A549 (cell line): ENCODE measurements around the gene TRAPPC5. TPM values are rescaled to one million over a fixed set of nuclear protein-coding genes. Genes with fewer than 3 reads are reported as not detected.

Experiments used
- ATAC-seq, 2 experiments: fragments of 200-7000 bp in 1 of 2; fragments of >200 bp in 1 of 2; cut with Nextera tagmentation in 1 of 2; cut with Tn5 transposase in 1 of 2; 3 replicates each; pipeline versions ENCODE4 v1.8.0 to v1.9.1; 2018 to 2020; ENCODE audit warnings: mild to moderate bottlenecking in 1 of 2, moderate library complexity in 1 of 2
- CTCF ChIA-PET: fragments of 300-600 bp; sonication (Branson Sonifier 250); formaldehyde crosslinking; extraction: SDS; loops from one replicate; lab custom pipeline; 2021; ENCODE audit warnings: antibody characterized with exemption, inconsistent platforms; lab: Yijun Ruan, JAX
- POLR2A ChIA-PET: fragments of 350-600 bp; formaldehyde crosslinking; extraction: SDS; loops from one replicate; lab custom pipeline; 2021; ENCODE audit warnings: antibody characterized with exemption, inconsistent platforms; lab: Yijun Ruan, JAX
- DNase-seq, 2 experiments: peaks; one replicate each; pipeline versions ENCODE4 v3.0.0 to v3.0.0-alpha.2; 2011 to 2016; ENCODE audit warnings: low read depth in 1 of 2, low spot score in 1 of 2
- FAIRE-seq: peaks from 2 replicates; lab custom pipeline; 2011; peaks lifted over from hg19 to GRCh38; lab: Jason Lieb, UNC
- H3K27ac ChIP-seq, 2 experiments: fragments of >200 bp; sonication (Bioruptor Twin); formaldehyde crosslinking; 3 replicates each; pipeline ENCODE4 v1.5.1; 2016 to 2017
- H3K4me1 ChIP-seq: fragments of >200 bp; sonication (Bioruptor Twin); formaldehyde crosslinking; 3 replicates; pipeline ENCODE4 v1.6.1; 2016
- H3K4me2 ChIP-seq: fragments of >200 bp; sonication (Bioruptor Twin); formaldehyde crosslinking; 3 replicates; pipeline ENCODE4 v1.6.1; 2016
- H3K4me3 ChIP-seq: fragments of >200 bp; sonication (Bioruptor Twin); formaldehyde crosslinking; 3 replicates; pipeline ENCODE4 v1.5.1; 2016
- H3K9me3 ChIP-seq: fragments of >200 bp; sonication (Bioruptor Twin); formaldehyde crosslinking; 3 replicates; pipeline ENCODE4 v1.6.1; 2016
- CBX2 ChIP-seq: fragments of 200-600 bp; sonication (generic); IDR thresholded peaks from 2 replicates; pipeline ENCODE4 v1.6.1; 2016; ENCODE audit warnings: low read depth, mild to moderate bottlenecking, borderline replicate concordance
- EP300 ChIP-seq, 2 experiments: fragments of >200 bp; sonication (Bioruptor Twin); formaldehyde crosslinking; IDR thresholded peaks; 2 replicates in 1 of 2; 3 replicates in 1 of 2; pipeline ENCODE4 v1.6.1; 2016 to 2017
- FOSB ChIP-seq: fragments of 250-450 bp; sonication (Bioruptor Pico); IDR thresholded peaks from 2 replicates; pipeline ENCODE4 v1.5.0; 2020; ENCODE audit warnings: mild to moderate bottlenecking, moderate library complexity
- HEYL ChIP-seq: fragments of 250-450 bp; sonication (Bioruptor Pico); IDR thresholded peaks from 2 replicates; pipeline ENCODE4 v1.8.0; 2021; ENCODE audit warnings: mild to moderate bottlenecking, moderate library complexity
- HOXA7 ChIP-seq: fragments of 250-450 bp; sonication (Bioruptor Pico); IDR thresholded peaks from 2 replicates; pipeline ENCODE4 v1.5.0; 2020; ENCODE audit warnings: mild to moderate bottlenecking, moderate library complexity
- HOXB13 ChIP-seq: fragments of 250-450 bp; sonication (Bioruptor Pico); IDR thresholded peaks from 2 replicates; pipeline ENCODE4 v1.5.0; 2020; ENCODE audit warnings: low read depth, mild to moderate bottlenecking, moderate library complexity
- JUN ChIP-seq, 2 experiments: fragments of >200 bp; sonication (Bioruptor Twin); formaldehyde crosslinking; IDR thresholded peaks; 2 replicates in 1 of 2; 3 replicates in 1 of 2; pipeline ENCODE4 v1.6.1; 2016 to 2017
- NFE2L2 ChIP-seq: fragments of 150-350 bp; conservative IDR thresholded peaks from 2 replicates; pipeline ENCODE4 v1.6.1; 2014; ENCODE audit warnings: low read length
- NR3C1 ChIP-seq: fragments of >200 bp; sonication (Bioruptor Twin); formaldehyde crosslinking; IDR thresholded peaks from 3 replicates; pipeline ENCODE4 v1.6.1; 2017
- RCOR1 ChIP-seq: fragments of 150-350 bp; IDR thresholded peaks from 2 replicates; pipeline ENCODE4 v1.6.1; 2014; ENCODE audit warnings: antibody characterized with exemption, low read length, low read depth
- RFX5 ChIP-seq: fragments of 450-650 bp; IDR thresholded peaks from 2 replicates; pipeline ENCODE4 v1.7.1; 2014; ENCODE audit warnings: antibody characterized with exemption, mild to moderate bottlenecking, moderate library complexity
- SMC3 ChIP-seq: fragments of >200 bp; sonication (Bioruptor Twin); formaldehyde crosslinking; IDR thresholded peaks from 3 replicates; pipeline ENCODE4 v1.6.1; 2018; ENCODE audit warnings: inconsistent platforms
- ZC3H11A ChIP-seq: fragments of 450-650 bp; IDR thresholded peaks from 2 replicates; pipeline ENCODE4 v1.6.1; 2014; ENCODE audit warnings: antibody characterized with exemption, mild to moderate bottlenecking
- WGBS: methylation state at CpG from one replicate; pipeline ENCODE4 v1.1.6; 2017; ENCODE audit errors: missing lambda C conversion rate; 5-methylcytosine and 5-hydroxymethylcytosine counted together
- polyA plus RNA-seq, 4 experiments: library from polyadenylated mRNA; depleted of rRNA in 3 of 4; stranded (reverse); fragments of >200 nt; fragmentation: RNase III in 1 of 4; extraction: RNeasy Plus Mini Kit Qiagen cat#74134 plus additional on column Dnase treatment in 1 of 4; gene quantifications; 2 replicates in 3 of 4; 3 replicates in 1 of 4; pipeline ENCODE4 v1.2.3, GENCODE V29; 2011 to 2017
- TF ChIP-seq, protein P1 (sequence below): fragments of 250-450 bp; sonication (Bioruptor Pico); IDR thresholded peaks from 2 replicates; pipeline ENCODE4 v1.5.0; 2020; ENCODE audit warnings: low read depth, mild to moderate bottlenecking, moderate library complexity
- TF ChIP-seq, protein P2 (sequence below): fragments of >200 bp; sonication (Bioruptor Twin); formaldehyde crosslinking; IDR thresholded peaks from 2 replicates; pipeline ENCODE4 v1.6.1; 2016
- TF ChIP-seq, protein P3 (sequence below): fragments of 200-600 bp; sonication (generic); IDR thresholded peaks from 2 replicates; pipeline ENCODE4 v1.6.1; 2016; ENCODE audit warnings: antibody characterized with exemption, mild to moderate bottlenecking, moderate library complexity

The TRAPPC5 gene
- polyA plus RNA-seq, 2 of the 4 experiments (the other 2 are of a cell fraction) = 31.6 to 59.8 TPM

DNA sequence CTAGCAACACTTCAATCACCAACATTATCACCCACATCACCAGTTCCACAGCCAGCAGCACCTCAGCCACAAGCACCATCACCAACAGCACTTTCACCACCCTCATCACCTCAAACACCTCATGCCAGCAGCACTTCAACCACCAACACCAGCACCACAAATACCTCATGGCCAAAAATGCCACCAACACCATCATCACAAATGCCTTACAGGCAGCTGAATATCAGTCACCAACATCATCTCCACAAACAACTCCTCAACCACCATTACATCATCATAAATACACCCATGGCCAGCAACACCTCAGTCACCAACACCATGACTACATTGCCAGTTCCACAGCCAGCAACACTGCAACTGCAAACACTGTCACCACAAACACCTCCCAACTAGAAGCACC is 10.9 kb downstream of the TRAPPC5 start:
- ATAC-seq = no peak
- H3K4me1 ChIP-seq = no peaks in the 10 kb centered on the region
- POLR2A ChIA-PET = no interaction called here
- TF ChIP-seq, protein P1, sequence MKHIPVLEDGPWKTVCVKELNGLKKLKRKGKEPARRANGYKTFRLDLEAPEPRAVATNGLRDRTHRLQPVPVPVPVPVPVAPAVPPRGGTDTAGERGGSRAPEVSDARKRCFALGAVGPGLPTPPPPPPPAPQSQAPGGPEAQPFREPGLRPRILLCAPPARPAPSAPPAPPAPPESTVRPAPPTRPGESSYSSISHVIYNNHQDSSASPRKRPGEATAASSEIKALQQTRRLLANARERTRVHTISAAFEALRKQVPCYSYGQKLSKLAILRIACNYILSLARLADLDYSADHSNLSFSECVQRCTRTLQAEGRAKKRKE (CRISPR knock-in tag) = no peak
- no peak for TF ChIP-seq ZC3H11A
- TF ChIP-seq EP300 (IDR thresholded peaks at IDR 0.05) = no peak
- TF ChIP-seq HOXB13 (CRISPR knock-in tag) = no peak
- no peak for TF ChIP-seq NFE2L2
- DNase-seq = no peak
- no peak overlapping the region for H3K4me2 ChIP-seq
- CTCF ChIA-PET = no interaction called here
- H3K27ac ChIP-seq = no peak overlapping the region
- H3K9me3 ChIP-seq = no peaks in the 10 kb centered on the region
- no peak overlapping the region for H3K4me3 ChIP-seq
- FAIRE-seq = no peak

DNA sequence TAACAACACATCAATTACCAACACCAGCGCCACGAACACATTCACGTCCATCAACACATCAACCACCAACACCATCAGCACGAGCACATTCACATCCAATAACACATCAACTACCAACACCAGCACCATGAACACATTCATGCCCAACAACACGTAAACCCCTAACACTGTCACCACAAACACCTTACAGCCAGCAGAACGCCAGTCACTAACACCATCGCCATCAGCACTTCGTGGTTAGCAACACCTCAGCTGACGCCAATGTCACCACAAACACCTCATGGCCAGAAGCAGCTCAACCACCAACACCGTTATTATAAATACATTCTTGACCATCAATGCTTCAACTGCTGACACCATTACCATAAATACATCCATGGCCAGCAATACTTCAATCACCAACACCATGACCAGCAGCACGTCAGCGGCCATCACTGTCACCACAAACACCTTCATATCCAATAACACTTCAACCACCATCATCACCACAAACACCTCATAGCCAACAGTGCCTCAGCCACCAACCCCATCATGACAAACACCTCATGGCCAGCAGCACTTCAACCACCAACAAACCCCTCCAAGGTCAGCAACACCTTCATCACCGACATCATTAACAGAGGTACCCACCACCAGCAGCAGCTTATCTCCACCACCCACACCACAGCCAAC is 11.9 kb downstream of the TRAPPC5 start:
- FAIRE-seq (no peak), ATAC-seq (no peak), DNase-seq (no peak)
- Histone ChIP-seq H3K27ac (no peak overlapping the region), H3K4me3 (no peak overlapping the region), H3K4me2 (no peak overlapping the region), H3K4me1 (no peaks in the 10 kb centered on the region), H3K9me3 (no peaks in the 10 kb centered on the region)
- ChIA-PET CTCF (no interaction called here), POLR2A (no interaction called here)
- WGBS = 54% methylated on average over 13 of the region's 13 CpGs
- TF ChIP-seq HOXA7 = no peak
- TF ChIP-seq, protein P2, sequence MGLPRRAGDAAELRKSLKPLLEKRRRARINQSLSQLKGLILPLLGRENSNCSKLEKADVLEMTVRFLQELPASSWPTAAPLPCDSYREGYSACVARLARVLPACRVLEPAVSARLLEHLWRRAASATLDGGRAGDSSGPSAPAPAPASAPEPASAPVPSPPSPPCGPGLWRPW = no peak
- no peak for TF ChIP-seq JUN (IDR thresholded peaks at IDR 0.05)

DNA sequence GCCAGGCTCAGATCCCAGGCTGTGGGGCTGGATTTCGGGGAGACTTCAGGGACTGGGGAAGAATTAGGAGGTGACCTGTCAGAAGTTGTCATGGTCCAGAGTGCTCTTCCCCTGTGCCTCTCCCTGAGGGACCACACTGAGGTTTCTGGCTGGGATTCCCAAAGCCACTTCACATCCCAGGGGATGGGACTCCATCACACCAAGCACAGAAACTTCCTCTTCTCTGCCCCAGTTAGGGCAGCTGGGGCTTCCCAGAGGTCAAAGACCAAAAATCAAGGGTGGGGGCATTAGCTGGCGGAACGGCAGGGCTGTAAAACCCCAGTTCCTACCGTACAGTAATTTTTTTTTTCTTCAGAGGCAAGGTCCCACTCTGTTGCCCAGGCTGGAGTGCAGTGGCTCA is 13.9 kb downstream of the TRAPPC5 start:
- ATAC-seq (no peak), DNase-seq (no peak), FAIRE-seq (no peak)
- TF ChIP-seq FOSB (CRISPR knock-in tag) (no peak), RCOR1 (no peak), HEYL (CRISPR knock-in tag) (no peak), SMC3 (no peak), RFX5 (no peak), CBX2 (no peak), NR3C1 (no peak)
- TF ChIP-seq, protein P3, sequence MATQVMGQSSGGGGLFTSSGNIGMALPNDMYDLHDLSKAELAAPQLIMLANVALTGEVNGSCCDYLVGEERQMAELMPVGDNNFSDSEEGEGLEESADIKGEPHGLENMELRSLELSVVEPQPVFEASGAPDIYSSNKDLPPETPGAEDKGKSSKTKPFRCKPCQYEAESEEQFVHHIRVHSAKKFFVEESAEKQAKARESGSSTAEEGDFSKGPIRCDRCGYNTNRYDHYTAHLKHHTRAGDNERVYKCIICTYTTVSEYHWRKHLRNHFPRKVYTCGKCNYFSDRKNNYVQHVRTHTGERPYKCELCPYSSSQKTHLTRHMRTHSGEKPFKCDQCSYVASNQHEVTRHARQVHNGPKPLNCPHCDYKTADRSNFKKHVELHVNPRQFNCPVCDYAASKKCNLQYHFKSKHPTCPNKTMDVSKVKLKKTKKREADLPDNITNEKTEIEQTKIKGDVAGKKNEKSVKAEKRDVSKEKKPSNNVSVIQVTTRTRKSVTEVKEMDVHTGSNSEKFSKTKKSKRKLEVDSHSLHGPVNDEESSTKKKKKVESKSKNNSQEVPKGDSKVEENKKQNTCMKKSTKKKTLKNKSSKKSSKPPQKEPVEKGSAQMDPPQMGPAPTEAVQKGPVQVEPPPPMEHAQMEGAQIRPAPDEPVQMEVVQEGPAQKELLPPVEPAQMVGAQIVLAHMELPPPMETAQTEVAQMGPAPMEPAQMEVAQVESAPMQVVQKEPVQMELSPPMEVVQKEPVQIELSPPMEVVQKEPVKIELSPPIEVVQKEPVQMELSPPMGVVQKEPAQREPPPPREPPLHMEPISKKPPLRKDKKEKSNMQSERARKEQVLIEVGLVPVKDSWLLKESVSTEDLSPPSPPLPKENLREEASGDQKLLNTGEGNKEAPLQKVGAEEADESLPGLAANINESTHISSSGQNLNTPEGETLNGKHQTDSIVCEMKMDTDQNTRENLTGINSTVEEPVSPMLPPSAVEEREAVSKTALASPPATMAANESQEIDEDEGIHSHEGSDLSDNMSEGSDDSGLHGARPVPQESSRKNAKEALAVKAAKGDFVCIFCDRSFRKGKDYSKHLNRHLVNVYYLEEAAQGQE = no peak
- no peak overlapping the region for H3K27ac ChIP-seq
- H3K9me3 ChIP-seq = no peaks in the 10 kb centered on the region
- 44% methylated on average over 3 of the region's 4 CpGs for WGBS
- ChIA-PET POLR2A (no interaction called here), CTCF (no interaction called here)
- no peak overlapping the region for H3K4me2 ChIP-seq
- no peak overlapping the region for H3K4me3 ChIP-seq
- no peaks in the 10 kb centered on the region for H3K4me1 ChIP-seq
